Measurements from ENCODE around the gene MYL2. TPM values are rescaled to one million over a fixed set of nuclear protein-coding genes. Genes with fewer than 3 reads are reported as not detected.

MYL2 gene
- total RNA-seq, 1 donor = not detected

- no peak for DNase-seq (ENCODE audit: low read depth in 2 of 3, low spot score in 2 of 3)
Measured at GRCh38 chr12:110901401-110901800, 19.0 kb downstream of the MYL2 start.

DNA sequence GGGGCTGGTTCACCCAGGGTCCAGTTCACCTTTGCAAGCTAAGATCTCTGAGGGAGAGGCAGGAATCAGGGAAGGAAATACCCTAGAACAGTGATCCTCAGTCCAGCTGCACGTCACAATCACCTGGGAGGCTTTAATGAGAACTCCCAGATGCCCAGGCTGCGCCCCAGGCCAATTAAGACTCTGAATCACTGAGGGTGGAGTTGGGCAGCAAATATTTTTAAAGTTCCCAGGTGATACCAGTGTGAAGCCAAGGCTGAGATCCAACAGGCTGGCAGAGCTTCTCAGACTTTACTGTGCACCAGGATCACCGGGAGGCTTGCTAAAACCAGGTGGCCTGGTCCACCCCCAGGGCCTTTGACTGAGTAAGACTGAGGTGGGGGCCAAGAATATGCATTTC, 23.8 kb downstream of the MYL2 start:
- DNase-seq (ENCODE audit: low read depth in 2 of 3, low spot score in 2 of 3) = no peak

GRCh38 chr12:110893956-110894355, 26.4 kb downstream of the MYL2 start:
- no peak for DNase-seq (ENCODE audit: low read depth in 2 of 3, low spot score in 2 of 3)

DNA sequence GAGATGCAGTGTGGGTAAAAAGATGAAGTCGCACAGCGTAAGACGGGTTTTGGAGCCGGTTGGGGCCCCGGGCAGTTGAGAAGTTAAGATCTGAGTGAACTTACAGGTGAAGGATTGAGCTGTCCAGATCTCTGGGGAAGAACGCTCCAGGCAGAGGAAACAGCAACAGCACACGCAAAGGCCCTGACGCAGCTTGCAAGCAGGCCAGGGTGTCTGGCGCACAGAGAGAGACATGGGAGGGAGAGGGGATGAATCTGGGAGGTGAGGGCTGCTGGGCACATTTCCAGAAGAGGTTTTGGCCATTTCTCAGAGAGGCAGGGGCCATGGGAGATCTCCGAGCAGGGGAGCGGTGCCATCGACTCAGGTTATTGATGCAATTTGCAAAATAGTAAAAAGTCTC, 31.0 kb downstream of the MYL2 start:
- DNase-seq (ENCODE audit: low read depth in 2 of 3, low spot score in 2 of 3) = no peak

DNA sequence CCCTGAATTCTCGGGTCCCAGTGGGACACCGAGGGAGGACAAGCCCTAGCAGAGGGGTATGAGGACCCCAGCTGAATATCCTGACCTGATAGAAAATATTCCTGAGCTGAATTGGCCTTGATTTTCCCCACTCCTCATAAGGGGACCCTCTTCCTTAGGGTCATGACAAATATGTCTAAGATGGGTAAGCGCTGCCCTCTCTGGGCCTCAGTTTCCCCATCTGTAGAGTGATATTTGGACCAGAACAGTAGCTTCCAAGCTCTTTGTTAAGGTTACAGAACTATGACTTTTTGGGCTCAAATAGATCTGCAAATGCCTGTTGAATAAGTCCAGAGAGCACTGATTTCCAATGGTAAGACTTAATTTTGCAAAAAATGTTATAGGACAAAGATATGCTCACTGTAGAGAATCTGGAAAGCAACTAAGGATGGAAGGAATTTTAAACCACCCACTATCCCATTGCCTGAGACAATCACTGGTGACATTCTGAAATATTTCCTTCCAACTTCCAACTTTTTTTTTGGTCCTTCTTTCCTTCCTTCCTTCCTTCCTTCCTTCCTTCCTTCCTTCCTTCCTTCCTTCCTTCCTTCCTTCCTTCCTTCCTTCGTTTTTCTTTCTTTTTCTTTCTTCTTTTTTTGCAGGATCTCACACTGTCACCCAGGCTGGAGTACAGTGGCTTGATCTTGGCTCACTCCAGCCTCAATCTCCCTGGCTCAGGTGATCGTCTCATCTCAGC, 32.0 kb downstream of the MYL2 start:
- DNase-seq (ENCODE audit: low read depth in 2 of 3, low spot score in 2 of 3) = no peak

- no peak for DNase-seq (ENCODE audit: low read depth in 2 of 3, low spot score in 2 of 3)
Measured at GRCh38 chr12:110885152-110885840, 35.1 kb downstream of the MYL2 start.

- DNase-seq (ENCODE audit: low read depth in 2 of 3, low spot score in 2 of 3) = no peak
Measured at GRCh38 chr12:110883251-110883650, 37.1 kb downstream of the MYL2 start.

DNA sequence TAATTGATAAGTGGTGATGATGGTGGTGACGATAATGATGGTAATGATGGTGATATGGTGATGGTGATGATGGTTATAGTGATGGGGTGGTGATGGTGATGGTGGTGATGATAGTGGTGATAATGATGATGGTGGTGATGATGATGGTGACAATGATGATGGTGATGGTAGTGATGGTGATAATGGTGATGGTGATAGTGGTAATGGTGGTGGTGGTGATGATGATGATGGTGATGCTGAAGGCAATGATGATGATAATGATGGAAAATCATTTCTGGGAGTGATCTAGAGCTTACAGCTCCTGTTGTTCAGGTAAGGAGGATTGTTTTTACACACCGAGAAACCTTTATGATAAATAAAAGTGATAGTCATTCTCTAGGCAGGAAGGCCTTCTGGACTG, 39.7 kb downstream of the MYL2 start:
- no peak for DNase-seq (ENCODE audit: low read depth in 2 of 3, low spot score in 2 of 3)

GRCh38 chr12:110874781-110875180, 45.6 kb downstream of the MYL2 start:
- DNase-seq (ENCODE audit: low read depth in 2 of 3, low spot score in 2 of 3) = no peak

DNA sequence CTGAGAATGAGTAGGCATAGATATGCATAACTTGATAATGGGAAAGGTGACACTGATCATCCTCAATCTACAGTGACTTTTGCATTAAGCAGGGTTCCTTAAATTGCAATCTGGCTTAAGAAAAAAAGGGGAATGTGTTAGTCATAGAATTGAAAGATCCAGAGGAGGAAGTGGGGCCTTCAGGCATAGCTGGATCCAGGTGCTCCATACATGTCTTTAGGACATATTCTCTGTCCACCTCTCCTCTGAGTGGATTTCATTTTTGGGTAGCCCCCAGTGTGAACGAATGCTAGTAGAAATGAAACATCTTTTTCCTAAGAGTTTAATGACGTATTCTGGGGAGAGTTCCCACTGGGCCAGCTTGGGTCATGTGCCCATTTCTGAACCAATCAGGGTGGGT, 46.0 kb downstream of the MYL2 start:
- no peak for DNase-seq (ENCODE audit: low read depth in 2 of 3, low spot score in 2 of 3)

GRCh38 chr12:110872100-110872499, 48.3 kb downstream of the MYL2 start:
- no peak for DNase-seq (ENCODE audit: low read depth in 2 of 3, low spot score in 2 of 3)

- DNase-seq (ENCODE audit: low read depth in 2 of 3, low spot score in 2 of 3) = no peak
Measured at GRCh38 chr12:110869803-110870202, 50.6 kb downstream of the MYL2 start.

DNA sequence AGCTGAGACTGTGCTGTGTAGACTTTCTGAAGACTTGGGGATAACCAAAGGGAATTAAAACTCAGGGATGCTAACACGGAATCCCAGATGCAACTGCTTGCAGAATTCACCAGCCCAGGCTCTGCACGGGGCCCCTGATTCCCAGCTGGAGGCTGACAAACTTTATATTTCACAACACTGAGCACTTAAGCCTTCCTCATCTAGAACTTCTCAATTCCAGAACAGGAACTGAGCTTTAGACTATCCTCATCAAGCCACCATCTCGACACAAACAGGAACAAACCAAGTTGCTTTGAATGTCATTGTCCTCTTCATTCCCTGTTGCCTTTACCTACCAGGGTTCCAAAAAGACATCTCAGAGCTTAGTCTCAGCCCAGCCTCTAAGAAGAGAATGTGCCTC, 51.4 kb downstream of the MYL2 start:
- DNase-seq (ENCODE audit: low read depth in 2 of 3, low spot score in 2 of 3) = no peak

DNA sequence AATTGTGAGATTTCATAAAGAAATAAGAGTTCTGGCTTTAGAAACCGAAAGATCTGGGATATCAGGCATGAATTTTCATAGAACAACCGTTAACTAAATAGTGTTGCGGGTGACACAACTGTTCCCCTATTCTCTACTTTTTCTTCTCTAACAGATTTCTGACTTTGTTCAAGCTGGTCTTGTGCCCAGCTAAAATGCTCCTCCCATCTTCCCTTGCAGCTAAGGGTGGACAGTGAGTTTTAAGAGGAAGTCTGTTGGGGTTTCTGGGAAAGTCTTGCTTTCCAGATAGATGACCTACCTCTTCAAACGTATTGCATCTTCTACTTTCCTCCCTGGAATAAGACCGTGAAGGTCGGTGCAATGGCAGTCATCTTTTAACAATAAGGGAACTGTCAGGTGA, 54.9 kb downstream of the MYL2 start:
- DNase-seq (ENCODE audit: low read depth in 2 of 3, low spot score in 2 of 3) = no peak

DNA sequence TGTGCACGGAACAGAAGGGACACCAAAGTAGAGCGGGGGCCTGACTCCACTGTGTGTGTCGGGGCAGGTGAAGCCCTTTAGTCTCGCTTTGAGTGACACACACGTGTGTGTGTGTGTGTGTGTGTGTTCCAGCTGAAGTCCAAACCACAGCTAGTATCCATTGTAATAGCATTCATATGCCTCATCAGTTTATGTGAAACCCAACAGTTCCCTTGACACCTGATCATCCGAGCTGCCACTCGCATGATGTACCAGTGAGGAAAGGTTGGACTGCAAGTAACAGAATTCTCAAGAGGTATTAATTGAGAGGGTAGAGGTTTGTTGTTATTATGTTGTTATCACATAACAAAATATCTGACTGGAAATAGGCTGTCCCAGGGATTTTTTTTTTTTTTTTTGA, 57.2 kb downstream of the MYL2 start:
- DNase-seq (ENCODE audit: low read depth in 2 of 3, low spot score in 2 of 3) = no peak

DNA sequence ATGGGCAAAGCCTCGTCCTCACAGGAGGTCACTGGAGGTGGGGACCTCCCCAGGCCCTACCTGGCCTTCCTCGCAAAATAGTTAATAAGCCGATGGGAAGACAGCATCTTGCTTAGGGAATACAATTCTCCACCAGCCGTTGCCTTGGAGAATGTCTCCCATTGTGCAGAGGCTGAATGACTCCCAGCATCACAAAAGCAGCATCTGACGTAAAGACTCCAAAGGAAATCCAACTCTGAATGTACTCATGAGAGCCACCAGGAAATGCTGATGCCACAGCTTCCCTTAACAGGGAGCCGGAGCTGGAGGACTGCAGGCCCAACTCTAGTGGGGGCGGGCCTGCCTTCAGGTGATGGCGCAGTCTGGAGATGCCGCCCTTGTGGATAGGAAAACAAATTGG, 58.0 kb downstream of the MYL2 start:
- DNase-seq (ENCODE audit: low read depth in 2 of 3, low spot score in 2 of 3) = no peak

DNA sequence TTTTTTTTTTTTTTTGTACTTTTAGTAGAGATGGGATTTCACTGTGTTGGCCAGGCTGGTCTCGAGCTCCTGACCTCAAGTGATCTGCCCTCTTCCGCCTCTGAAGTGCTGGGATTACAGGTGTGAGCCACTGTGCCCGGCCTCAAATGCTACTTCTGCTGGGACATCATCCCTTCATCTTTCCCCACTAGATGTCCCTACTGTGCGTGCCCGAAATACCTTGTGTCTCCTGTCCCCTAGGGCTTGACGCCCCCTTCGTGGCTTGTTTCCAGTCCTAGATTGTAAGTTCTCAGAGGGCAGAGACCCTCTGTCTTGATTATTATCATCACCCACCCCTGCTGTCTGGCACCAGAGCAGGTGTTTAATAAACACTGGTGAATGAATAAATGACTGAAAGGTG, 58.6 kb downstream of the MYL2 start:
- no peak for DNase-seq (ENCODE audit: low read depth in 2 of 3, low spot score in 2 of 3)

Other genes with a start within 250 kb of the MYL2 start
- gene HVCN1, start 231.5 kb downstream of the MYL2 start, total RNA-seq = 8.6 TPM
- gene PPP1CC, start 177.7 kb downstream of the MYL2 start, total RNA-seq = 45.8 TPM
- not detected for gene CCDC63, start 73.6 kb downstream of the MYL2 start, total RNA-seq
- not detected for gene CUX2, start 113.6 kb upstream of the MYL2 start, total RNA-seq

All from hematopoietic multipotent progenitor cell (in vitro differentiated cells).